ENCODE data around the gene SYNPO.
A peak's percentile ranks its signal among the peaks of the same experiment; 100 is the strongest.

SYNPO gene

DNA sequence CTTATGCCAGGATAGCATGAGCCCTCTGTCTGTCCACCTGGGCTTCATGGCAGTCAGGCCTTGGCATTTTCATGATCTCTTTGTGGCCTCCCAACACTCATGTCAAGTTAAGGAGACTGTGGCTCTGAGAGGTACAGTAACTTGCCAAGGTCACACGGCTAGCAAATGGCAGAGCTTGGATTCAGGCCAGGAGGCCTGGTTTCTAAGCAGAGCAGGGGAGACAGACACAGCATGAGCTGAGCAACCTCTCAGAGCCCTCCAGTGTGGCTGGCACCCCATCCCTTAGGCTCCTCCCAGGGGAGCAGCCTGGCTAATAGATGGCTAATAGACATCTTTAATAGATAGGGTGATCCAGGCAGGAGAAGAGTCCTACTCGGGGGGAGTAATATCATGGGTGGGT is 4.1 kb downstream of the SYNPO start:
- no peak for DNase-seq

DNA sequence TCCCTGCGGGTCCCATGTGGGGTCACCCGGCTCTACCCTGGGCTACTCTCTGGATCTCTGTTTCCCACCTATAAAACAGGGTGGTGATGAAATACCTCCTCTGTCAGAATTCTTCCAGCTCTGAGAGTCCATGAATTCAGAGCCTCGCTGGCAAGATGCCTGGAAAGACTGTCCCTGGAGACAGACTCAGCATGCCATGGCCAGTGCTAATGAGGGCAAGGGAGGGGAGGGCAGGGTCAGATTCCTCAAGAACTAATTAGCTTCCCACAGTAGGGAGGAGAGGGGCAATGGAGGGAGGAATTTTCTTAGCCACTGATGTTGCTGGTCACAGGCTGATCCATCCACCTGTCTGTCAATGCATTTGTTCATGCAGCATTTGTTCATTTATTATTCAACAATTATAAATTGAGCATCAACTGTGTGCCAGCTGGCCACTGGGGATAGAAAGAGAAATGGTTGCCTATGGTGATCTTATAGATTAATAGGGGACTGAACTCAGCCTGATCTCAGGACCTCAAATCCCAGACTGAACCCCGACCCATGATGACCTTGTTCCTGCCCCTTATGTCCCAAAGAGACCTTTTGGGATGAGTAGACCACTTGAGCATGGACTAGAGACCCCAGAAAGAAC is 4.7 kb downstream of the SYNPO start:
- DNase-seq = no peak

DNA sequence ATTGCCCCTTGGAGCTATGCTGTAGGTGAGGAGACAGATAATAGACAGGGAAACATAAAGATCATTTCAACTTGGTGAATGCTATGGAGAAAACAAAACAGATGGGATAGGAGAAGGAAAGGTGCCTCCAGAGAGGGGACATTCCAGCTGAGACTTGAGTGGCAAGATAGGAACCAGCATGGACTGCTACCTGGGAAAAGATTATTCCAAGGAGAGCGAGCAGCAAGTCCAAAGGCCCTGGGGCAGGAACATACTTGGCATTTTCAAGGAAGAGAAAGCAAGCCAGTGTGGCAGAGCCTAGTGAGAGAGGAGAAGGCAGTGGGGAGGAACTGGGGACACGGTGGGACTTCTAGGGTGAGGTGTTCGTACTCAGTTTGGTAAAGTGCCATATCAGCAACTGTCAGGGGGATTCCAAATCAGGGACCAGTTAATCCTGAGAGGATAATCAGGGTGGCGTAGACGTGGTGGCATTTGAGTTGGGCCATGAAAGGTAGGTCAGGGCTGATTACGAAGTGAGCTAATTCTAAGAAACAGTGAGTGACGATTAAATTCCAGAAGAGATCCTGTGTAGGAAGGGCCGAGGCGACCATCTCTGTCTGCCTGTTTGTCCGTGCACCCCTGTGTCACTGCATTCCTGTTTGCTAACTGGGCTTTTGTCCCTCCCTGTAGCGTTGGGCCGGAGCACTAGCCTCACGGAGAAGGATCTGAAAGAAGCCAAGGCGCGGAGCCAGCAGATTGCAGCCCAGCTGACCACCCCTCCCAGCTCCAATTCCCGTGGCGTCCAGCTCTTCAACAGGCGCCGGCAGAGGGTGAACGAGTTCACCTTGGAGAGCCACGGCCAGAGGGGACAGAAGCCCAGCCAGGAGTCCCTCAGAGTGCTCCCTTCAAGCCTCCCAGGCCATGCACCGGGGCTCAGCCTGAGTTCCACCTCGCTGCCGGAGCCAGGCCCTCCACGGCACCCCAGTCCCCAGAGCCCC is 7.1 kb downstream of the SYNPO start:
- no peak for DNase-seq

DNA sequence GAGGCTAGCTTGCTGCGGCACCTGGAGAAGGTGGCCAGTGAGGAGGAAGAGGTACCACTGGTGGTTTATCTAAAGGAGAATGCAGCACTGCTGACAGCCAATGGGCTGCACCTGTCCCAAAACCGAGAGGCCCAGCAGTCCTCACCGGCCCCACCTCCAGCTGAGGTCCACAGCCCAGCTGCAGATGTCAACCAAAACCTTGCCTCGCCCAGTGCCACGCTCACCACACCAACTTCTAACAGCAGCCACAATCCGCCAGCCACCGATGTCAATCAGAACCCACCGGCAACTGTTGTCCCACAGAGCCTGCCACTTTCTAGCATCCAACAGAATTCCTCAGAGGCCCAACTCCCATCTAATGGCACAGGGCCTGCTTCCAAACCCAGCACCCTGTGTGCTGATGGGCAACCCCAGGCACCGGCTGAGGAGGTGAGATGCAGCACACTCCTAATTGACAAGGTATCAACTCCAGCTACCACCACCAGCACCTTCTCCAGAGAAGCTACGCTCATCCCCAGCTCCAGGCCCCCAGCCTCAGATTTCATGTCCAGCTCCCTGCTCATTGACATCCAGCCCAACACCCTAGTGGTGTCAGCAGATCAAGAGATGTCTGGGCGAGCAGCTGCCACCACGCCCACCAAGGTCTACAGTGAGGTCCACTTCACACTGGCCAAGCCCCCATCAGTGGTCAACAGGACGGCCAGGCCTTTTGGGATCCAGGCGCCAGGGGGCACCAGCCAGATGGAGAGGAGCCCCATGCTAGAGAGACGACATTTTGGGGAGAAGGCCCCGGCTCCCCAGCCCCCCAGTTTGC is 8.0 kb downstream of the SYNPO start:
- no peak for DNase-seq

DNA sequence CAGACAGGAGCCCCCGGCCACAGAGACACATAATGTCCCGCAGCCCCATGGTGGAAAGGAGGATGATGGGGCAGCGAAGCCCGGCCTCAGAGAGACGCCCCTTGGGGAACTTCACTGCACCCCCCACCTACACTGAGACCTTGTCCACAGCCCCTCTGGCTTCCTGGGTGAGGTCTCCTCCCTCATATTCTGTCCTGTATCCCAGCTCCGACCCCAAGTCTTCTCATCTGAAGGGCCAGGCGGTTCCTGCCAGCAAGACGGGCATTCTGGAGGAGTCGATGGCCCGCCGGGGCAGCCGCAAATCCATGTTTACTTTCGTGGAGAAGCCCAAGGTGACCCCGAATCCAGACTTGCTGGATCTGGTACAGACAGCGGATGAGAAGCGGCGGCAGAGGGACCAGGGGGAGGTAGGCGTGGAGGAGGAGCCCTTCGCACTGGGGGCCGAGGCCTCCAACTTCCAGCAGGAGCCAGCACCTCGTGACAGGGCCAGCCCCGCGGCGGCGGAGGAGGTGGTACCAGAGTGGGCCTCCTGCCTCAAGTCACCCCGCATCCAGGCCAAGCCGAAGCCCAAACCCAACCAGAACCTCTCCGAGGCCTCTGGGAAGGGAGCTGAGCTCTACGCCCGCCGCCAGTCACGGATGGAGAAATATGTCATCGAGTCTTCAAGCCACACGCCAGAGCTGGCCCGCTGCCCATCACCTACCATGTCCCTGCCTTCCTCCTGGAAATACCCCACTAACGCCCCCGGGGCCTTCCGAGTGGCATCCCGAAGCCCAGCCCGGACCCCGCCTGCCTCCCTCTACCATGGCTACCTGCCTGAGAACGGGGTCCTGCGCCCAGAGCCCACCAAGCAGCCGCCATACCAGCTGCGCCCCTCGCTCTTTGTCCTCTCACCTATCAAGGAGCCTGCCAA is 8.9 kb downstream of the SYNPO start:
- DNase-seq = no peak

DNA sequence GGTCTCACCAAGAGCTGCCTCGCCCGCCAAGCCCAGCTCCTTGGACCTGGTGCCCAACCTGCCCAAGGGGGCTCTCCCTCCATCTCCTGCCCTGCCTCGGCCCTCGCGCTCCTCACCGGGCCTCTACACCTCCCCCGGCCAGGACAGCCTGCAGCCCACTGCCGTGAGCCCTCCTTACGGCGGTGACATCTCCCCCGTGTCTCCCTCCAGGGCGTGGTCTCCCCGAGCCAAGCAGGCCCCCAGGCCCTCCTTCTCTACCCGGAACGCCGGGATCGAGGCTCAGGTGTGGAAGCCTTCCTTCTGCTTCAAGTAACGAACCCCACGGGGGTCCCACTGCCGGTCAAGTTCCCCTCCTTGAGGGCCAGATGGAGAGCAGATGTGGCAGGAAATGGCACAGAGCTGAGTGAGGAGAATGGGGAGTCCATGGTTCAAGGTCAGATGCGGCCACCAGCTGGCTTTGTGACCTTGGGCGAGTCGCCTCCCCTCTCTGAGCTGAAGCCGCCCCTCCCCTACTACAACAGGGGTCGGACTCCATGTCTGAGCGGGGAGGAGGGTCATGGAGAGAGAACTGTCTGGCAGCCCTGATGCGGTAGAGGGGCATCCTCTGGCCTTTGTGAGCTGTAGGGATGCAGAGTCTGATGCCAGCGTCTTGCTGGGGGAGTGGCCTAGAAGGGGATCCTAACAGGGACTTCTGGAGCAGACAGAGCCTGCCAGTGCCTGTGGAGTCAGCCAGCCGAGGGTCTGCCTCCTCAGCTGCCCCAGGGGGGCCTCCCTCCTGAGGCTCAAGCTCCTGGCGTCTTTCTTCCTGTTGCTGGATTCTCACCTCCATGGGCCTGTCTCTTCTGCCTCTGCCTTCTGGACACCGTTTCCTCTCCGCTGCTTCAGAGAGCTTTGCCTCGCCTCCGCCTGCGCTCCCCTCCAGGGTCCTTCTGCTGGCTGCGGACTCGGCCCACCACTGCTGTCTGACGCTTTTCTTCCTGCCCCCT is 9.9 kb downstream of the SYNPO start:
- DNase-seq = no peak

DNA sequence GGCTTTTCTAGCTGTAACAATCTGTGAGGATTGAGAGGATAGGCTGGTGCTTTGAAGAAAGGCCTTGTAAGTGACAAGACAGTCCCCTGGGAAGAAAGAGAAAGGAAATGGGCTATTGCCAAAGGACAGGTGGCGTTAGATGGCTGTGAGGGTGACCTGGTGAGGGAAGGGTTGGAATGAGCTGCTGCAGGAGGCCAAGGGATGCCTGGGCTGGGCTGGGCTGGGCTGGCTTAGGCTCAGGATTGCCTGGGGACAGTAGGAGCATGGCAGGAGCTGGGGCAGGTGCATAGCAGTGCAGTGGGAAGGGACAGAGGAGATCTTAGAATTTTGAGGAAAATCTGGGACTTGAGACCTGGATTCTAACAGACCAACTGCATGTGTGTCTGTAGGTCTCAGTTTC is 10.9 kb downstream of the SYNPO start:
- DNase-seq = no peak

DNA sequence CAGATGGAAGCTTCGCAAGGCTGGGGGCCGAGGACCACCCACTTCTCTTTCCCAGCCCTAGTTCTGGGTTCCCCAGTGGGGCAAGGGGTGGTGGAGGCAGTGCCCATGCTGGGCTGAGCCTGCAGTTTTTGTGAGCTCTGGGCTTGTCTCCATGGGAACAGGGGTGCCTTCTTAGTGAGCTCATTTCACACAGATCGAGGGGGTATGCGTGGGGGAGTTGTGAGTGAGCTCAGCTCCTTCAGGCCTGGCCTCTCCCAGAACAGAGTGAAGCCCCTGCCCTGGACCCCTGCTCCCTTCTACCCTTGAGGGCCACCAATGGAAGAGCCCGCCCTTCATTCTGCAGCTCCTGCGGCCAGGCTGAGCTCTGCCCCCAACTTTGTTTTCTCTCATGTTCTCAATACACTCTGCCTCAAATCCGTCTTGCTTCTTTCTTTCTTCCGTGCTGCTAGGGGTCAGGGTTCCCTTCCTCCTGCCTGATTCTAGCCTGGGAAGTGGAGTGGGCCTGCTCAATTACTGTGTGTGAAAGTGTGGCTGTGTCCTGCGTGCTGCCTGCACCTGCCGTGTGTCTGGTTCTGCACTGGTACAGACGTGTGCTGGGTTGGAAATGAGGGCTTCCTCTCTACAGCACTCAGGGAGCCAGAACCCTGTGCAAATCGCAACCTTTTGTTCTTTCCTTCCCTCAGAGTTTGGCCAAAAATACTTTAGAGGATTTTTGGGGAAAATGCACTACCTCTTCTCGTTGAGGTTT is 11.6 kb downstream of the SYNPO start:
- no peak for DNase-seq

DNA sequence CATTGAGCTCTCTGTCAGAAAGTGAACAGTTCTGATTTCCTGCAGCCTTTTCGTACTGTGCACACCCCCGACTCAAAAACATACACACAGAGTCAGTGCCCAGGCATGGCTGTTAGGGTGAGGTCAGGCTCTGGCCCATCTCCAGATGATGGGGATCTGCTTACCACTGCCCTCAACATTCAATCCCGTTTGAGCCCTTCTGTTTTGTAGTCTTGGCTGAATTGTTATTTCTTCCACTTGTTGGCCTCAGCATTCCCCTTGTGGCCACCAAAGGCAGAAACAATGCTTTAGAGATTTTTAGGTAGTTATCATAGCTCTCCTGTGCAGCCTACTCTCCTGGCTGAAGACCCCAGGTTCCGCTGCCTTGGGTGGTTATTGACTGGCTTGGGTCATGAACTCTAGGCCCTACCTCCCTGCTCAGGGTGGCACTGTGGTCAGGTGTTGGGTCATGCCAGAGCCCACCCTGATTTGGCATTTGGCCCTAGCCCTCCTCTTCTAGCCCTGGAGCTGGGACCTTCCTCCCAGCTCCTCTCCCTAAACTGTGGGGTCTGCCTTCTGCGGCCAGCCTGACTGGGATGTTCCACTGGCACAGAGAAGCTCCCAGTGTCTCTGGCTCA is 12.8 kb downstream of the SYNPO start:
- DNase-seq = no peak

DNA sequence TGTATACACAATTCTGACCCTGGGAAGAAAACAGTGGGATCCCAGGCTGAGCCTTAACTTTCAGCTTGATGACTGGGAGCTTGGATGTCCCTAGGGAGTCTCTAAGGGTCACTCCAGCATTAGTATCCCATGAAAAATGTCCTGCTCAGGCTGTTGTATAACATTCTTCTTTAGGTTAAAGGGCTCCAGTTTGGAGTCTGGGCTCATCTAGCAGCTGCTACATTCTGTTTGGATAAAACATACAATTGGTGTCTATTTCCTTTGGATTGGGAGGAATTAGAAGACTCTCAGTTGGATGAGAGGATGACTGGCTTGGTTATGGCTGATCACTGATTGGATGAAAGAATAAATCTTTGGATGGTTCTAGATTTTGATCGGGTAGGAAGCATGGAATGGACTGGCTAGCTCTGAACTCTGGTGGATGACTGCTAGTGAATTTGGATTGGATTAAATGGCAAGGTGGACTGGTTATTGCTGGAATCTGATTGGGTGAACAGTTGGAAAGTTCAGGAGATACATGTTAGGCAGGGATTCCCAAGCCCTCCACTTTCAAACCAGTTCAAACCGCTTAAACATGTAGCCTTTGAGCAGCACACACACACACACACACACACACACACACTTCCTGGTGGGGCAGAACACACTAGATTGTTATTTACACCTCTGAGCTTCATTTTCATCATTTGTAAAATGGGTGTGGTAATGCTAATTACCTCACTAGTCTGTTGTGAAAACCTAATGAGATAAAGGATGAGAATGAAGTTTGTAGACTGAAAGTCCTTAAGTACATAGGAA is 13.5 kb downstream of the SYNPO start:
- DNase-seq = no peak

DNA sequence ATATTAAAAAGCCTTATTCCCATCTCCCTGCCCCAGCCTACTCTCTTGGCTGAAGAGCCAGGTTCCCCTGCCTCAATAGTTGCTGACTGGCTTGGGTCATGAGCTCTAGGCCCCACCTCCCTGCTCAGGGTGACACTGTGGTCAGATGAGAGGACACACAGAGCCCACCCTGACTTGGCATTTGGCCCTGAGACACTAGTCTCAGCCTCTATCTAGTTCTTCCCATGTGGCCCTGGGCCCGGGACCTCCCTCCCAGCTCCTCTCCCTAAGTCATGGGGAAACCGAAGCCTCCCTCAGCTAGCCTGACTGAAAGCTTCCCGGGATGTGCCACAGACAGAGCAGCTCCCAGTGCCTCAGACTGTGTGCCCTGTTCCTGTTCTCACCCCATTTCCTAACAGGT is 14.8 kb downstream of the SYNPO start:
- no peak for DNase-seq

DNA sequence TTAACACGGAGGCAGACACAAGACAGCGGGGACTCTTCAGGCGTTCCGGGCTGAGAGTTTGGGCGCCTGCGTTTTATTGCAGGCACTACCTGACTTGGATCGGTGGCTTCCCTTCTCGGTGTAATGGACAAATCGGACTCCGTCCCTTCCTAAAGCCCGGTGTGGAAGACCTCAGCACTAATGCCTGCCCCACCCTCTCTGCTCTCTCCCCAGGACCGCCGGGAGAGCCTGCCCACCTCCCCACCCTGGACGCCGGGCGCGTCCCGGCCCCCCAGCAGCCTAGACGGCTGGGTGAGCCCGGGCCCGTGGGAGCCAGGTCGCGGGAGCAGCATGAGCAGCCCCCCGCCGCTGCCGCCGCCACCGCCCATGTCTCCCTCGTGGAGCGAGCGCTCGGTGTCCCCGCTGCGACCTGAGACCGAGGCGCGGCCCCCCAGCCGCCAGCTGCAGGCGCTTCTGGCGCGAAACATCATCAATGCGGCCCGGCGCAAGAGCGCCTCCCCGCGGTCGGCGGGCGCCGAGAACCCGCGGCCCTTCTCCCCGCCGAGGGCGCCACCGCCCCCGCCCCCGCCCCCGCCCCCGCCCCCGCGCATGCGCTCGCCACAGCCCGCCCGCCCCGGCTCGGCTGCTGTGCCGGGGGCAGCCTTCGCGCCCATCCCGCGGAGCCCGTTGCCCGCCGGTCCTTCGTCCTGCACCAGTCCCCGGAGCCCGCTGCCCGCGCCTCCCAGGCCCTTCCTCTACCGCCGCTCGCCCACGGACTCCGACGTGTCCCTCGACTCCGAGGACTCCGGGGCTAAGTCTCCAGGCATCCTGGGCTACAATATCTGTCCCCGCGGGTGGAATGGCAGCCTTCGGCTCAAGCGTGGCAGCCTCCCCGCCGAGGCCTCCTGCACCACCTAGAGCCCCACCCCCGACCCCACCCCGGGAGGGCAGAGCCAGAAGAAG is 16.0 kb downstream of the SYNPO start:
- DNase-seq = peak; percentile 11

DNA sequence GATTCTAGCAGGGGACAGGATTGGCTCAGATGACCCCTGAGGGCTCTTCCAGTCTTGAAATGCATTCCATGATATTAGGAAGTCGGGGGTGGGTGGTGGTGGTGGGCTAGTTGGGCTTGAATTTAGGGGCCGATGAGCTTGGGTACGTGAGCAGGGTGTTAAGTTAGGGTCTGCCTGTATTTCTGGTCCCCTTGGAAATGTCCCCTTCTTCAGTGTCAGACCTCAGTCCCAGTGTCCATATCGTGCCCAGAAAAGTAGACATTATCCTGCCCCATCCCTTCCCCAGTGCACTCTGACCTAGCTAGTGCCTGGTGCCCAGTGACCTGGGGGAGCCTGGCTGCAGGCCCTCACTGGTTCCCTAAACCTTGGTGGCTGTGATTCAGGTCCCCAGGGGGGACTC is 17.7 kb downstream of the SYNPO start:
- DNase-seq = no peak

DNA sequence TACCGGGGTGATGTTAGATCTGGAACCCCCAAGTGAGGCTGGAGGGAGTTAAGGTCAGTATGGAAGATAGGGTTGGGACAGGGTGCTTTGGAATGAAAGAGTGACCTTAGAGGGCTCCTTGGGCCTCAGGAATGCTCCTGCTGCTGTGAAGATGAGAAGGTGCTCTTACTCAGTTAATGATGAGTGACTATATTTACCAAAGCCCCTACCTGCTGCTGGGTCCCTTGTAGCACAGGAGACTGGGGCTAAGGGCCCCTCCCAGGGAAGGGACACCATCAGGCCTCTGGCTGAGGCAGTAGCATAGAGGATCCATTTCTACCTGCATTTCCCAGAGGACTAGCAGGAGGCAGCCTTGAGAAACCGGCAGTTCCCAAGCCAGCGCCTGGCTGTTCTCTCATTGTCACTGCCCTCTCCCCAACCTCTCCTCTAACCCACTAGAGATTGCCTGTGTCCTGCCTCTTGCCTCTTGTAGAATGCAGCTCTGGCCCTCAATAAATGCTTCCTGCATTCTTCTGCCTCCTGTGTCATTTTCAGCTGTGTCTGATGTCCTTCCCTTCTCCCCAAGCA is 18.3 kb downstream of the SYNPO start:
- DNase-seq = no peak

DNA sequence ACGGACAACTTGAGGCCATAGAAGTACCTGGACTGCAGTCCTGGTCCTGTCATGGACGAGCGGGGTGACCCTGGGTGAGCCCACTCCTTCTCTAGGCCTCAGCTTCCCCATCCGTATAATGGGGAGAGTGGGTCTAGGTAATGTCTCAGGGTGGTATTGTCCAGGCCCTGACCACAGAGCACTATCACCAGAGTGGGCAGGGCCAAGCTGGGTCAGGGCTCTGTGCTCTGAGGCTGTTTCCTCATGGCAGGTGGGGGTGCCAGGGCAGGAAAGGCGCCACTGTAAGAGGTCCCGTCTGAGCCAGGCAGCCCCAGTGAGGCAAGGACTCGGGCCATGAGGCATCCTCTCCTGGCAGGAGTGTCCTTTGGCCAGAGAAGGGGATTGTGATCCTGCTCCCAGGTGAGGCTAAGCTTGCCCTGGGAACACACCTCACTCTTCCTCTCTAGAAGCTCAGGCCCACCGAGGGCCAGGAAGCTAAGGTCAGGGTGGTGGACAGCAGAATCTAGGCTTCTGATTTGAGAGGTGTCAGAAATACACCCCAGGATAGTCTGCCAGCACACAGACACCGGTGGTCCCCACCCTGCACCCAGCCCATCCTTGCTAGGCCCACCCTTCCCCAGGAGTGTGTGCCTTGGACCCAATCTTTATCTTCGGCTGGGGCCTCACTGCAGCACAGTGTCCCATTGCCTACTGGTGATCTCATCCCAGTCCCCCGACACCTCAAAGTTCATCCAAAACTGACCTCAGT is 19.1 kb downstream of the SYNPO start:
- DNase-seq = no peak

DNA sequence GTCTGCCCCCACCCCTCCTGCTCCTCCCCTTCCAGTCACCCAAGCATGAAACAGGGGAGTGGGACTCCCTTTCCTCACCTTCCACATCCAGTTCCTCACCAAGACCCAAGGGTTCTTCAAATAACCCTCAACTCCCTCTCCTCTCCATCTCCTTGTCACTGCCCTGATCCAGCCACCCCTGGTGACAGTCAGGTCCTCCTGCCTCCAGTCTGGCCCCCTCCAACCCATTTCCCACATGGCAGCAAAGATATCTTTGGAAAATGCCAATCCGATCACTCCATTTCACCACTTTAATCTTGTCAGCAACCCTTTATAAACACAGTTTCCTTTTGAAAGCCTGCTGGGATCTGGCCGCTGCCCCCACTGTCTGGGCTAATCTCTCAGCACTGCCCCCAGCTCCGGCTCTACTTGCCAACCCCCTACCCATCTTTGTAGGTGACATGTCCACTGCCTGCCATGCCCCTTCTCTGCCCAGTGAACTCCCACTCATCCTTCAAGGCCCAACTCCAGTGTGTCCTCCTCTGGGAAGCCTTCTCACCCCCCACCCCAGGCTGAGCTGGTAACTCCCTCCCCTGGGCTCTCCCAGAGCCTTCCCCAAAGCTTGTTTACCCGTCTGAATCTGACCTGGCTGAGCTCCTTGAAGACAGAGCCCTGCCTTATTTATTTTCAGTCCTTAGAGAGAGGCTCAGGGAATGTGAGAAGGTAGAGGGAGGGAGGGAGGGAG is 19.8 kb downstream of the SYNPO start:
- no peak for DNase-seq

All from NCI-H2029 treated with DMSO at 0.1 percent for 48 hours (cell line).